Epithelial cell of esophagus (primary cell): Measurements from ENCODE around the gene KCNC3.

Experiments used
- DNase-seq: peaks from one replicate; pipeline ENCODE4 v3.0.0; 2010; ENCODE audit warnings: low read depth
- H3K4me3 ChIP-seq: 2 replicates; pipeline ENCODE4 v1.5.1; 2011; ENCODE audit warnings: mild to moderate bottlenecking, low read length, control low read depth
- TF ChIP-seq, protein P1 (sequence below): IDR thresholded peaks from 2 replicates; pipeline ENCODE4 v1.5.1; 2011; ENCODE audit warnings: low read depth, mild to moderate bottlenecking, low read length, control low read depth, inconsistent platforms; ENCODE audit not compliant: insufficient read depth; ENCODE audit errors: missing control alignments

KCNC3 gene

DNA sequence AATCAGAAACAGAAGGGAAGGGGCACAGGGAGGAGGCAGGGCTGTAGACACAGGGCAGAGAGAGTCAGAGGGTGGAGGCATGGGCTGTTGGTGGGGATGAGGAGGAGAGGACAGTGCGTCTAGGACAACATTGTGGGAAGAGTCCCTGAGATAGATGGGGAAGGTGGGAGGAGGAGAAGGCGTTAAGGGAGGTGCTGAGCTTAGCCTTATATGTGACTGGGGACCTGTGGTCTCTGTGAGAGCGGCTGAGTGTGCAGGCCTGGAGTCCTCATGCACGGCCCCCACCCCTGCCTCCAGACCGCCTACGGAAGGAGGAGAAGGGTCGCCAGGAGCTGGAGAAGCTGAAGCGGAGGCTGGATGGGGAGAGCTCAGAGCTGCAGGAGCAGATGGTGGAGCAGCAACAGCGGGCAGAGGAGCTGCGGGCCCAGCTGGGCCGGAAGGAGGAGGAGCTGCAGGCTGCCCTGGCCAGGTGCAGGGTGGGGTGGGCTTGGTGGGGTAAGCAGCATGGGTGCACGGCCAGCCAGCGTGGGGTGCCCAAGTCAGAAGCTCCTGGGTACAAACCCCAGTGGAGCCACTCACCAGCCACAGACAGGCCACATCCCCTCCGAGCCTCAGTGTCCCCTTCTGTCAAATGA is 56.8 kb downstream of the KCNC3 start:
- H3K4me3 ChIP-seq, result no peak overlapping the region
- DNase-seq, result no peak
- TF ChIP-seq, protein P1, sequence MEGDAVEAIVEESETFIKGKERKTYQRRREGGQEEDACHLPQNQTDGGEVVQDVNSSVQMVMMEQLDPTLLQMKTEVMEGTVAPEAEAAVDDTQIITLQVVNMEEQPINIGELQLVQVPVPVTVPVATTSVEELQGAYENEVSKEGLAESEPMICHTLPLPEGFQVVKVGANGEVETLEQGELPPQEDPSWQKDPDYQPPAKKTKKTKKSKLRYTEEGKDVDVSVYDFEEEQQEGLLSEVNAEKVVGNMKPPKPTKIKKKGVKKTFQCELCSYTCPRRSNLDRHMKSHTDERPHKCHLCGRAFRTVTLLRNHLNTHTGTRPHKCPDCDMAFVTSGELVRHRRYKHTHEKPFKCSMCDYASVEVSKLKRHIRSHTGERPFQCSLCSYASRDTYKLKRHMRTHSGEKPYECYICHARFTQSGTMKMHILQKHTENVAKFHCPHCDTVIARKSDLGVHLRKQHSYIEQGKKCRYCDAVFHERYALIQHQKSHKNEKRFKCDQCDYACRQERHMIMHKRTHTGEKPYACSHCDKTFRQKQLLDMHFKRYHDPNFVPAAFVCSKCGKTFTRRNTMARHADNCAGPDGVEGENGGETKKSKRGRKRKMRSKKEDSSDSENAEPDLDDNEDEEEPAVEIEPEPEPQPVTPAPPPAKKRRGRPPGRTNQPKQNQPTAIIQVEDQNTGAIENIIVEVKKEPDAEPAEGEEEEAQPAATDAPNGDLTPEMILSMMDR, result no peak

DNA sequence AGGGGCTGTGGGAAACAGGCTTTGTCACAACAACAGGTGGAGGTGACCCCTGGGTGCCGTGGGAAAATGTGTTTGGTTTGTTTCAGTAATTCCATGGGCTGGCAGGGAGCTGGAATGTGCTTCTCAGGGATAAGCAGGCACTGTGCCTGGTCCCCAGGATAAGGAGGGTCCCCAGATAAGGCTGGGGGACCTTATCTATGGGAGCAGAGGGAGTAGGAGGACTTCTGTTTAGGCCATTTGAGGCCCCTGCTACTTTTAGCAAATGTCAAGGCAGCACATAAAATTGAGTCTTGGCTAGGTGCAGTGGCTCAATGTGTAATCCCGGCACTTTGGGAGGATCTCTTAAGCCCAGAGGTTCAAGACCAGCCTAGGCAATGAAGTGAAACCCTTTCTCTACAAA is 59.5 kb downstream of the KCNC3 start:
- no peak overlapping the region for H3K4me3 ChIP-seq
- TF ChIP-seq, protein P1, result no peak
- no peak for DNase-seq

DNA sequence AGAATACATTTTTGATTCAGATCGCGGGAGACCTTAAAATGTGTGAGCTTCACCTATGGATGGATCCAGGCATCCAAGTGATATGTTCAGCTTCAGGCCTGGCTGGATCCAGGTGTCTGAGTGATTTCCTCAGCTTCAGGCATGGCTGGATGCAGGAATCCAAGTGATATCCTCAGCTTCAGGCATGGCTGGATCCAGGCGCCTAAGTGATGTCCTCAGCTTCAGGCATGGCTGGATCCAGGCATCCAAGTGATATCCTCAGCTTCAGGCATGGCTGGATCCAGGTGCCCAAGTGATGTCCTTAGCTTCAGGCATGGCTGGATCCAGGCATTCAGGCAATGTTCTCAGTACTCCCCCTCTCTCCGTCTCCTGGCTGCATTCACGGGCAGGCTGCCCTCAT is 60.7 kb downstream of the KCNC3 start:
- TF ChIP-seq, protein P1, result no peak
- H3K4me3 ChIP-seq, result no peak overlapping the region
- DNase-seq, result no peak

DNA sequence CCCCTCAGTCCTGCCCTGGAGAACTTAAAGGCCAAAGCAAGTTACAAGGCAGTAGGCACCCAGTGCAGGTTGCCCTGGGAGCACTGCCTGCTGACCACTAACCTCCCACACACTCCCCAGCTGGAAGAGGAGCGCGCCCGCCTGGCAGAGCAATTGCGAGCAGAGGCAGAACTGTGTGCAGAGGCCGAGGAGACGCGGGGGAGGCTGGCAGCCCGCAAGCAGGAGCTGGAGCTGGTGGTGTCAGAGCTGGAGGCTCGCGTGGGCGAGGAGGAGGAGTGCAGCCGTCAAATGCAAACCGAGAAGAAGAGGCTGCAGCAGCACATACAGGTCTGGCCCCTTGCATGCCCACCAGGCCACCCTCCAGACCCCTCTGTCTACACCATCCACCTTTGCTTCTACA is 61.1 kb downstream of the KCNC3 start:
- H3K4me3 ChIP-seq, result no peak overlapping the region
- TF ChIP-seq, protein P1, result no peak
- DNase-seq, result no peak

DNA sequence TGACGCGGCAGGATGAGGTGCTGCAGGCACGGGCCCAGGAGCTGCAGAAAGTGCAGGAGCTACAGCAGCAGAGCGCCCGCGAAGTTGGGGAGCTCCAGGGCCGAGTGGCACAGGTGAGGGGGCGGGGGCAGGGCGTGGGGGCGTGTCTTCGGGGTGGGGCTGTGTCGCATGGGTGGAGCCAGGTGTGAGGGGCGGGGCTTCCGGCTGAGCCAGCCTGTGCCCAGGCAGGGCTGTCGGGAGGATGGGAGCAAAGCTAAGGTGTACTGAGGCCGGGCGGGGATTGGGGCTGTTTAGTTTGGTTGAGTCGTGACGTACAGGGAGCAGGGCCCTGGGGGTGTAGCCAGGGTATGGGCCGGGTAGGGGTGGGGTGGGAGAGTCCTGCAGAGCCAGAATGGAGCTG is 62.3 kb downstream of the KCNC3 start:
- no peak overlapping the region for H3K4me3 ChIP-seq
- TF ChIP-seq, protein P1, result no peak
- no peak for DNase-seq

DNA sequence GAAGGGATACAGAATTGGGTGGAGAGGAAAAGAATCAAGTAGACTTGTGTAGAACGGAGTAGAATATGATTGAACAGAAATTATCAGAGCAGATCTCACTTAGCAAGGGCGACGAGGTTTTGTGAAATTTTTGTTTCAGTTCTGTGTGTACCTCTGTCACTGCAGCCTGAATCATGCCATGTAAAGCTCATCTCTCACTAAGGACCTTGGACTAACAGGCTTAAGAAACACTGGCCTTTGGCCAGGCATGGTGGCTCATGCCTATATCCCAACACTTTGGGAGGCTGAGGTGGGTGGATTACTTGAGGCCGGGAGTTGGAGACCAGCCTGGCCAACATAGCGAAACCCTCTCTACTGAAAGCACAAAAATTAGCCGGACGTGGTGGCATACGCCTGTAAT is 63.1 kb downstream of the KCNC3 start:
- no peak for DNase-seq
- H3K4me3 ChIP-seq, result no peak overlapping the region
- TF ChIP-seq, protein P1, result no peak

DNA sequence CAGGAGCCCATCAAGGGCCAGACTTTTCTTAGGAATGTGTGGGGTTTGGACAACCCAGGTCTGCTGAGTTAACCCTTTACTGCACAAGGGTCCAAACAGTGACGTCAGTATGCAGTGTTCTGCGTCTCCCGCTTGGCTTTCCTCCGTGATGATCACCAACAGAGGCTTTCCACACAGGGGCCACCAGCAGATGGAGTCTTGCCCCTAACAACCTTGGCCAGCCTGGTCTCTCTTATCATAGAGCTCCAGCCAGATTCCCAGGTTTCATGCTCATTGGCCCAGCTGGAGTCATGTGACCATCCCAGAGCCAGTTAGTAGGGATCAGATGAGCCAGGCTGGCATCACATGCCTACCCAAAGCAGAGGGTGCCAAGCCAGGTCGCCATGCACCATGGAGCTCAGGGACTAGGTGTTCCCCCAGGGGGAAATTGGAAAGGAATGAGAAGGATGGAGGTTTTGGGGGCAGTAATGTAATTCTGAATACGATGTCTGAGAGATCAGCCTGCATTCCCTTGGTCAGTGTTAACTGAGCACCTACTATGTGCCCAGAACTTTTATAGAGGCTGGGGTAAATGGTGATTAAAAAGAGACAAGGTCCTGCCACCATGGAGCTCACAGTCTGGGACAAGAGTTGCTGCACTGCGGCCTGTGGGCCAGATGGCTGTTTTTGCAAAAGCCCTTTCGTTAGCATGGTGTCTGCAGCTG is 64.5 kb downstream of the KCNC3 start:
- no peak for DNase-seq
- H3K4me3 ChIP-seq, result no peak overlapping the region
- TF ChIP-seq, protein P1, result no peak
